Fibroblast of skin of abdomen (primary cell): Measurements from ENCODE around the gene PLEKHD1. TPM values are rescaled to one million over a fixed set of nuclear protein-coding genes. Genes with fewer than 3 reads are reported as not detected.
"Not testable (repeated sequence)": the region's sequence is repeated elsewhere in the genome, so short reads cannot be mapped to it uniquely, and the experiment has no call there.

ENCODE experiments used
- DNase-seq: peaks from one replicate; pipeline ENCODE4 v3.0.0-alpha.2; 2013
- polyA plus RNA-seq, 2 experiments: library from polyadenylated mRNA; unstranded; fragments of 120-200 nt; gene quantifications; one replicate each; pipeline ENCODE4 v1.2.1, GENCODE V29; 2013; ENCODE audit not compliant: insufficient read length in 2 of 2

Gene PLEKHD1
- 0.05 TPM for polyA plus RNA-seq (2013, experiment 1 of 2; ENCODE audit: insufficient read length)
- polyA plus RNA-seq (2013, experiment 2 of 2; ENCODE audit: insufficient read length), result 0.02 TPM

GRCh38 chr14:69484444-69485314, at the start of gene PLEKHD1:
Gene PLEKHD1, plus strand, starts transcription at chr14:69484728. Its CDS starts 238 bp downstream, at chr14:69484966.
- no peak for DNase-seq

GRCh38 chr14:69439521-69440270, 44.8 kb upstream of the PLEKHD1 start:
- no peak for DNase-seq

GRCh38 chr14:69441948-69442347, 42.6 kb upstream of the PLEKHD1 start:
- DNase-seq, result peak; percentile 20

DNA sequence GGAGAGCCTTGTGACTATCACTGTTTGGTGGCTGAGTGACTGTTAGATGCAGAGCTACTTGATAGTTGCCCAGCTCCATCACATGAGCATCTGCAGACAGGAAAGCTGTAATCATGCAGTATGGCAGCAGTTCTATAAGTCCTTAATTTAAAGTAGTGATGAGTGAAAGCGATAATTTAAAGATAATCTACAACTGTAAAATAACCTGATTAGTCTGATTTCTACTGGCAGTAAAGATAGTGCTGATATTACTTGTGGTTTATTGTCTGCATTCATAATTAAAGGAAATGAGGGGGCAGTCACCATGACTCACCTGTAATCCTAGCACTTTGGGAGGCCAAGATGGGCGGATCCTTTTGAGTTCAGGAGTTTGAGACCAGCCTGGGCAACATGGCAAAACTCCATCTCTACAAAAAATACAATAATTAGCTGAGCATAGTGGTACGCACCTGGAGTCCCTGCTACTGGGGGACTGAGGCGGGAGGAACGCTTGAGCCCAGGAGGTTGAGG, 41.2 kb upstream of the PLEKHD1 start:
- DNase-seq, result no peak

DNA sequence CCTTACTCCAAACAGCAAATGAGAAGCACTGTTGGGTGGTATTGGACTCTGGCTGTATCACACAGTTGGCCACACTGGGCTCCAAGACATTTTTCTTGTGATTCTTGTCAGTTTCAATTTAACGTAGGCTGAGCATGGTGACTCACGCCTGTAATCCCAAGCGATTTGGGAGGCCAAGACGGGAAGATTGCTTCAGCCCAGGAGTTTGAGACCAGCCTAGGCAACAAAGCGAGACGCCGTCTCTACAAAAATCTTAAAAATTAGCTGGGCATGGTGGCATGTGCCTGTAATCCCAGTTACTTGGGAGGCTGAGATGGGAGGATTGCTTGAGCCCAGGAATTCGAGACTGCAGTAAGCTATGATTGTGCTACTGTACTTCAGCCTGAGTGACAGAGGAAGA, 35.3 kb upstream of the PLEKHD1 start:
- DNase-seq, result no peak

DNA sequence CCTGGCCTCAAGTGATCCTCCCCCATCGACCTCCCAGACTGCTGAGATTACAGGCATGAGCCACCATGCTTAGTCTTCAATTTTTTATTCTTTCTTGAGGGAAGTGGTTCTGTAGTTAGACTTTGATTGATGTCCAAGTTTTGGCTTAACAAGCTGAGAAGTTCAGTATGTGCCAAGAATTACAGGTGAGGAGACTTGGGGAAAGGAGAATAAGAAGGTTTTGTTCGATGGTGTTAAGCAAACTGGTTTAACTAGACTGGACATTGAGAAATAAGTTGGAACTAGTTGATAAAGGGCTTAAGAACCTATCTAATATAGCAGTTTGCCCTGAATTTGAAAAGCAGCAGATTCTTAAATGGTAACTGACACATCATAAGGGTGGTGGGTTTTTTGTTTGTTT, 32.6 kb upstream of the PLEKHD1 start:
- DNase-seq, result no peak

DNA sequence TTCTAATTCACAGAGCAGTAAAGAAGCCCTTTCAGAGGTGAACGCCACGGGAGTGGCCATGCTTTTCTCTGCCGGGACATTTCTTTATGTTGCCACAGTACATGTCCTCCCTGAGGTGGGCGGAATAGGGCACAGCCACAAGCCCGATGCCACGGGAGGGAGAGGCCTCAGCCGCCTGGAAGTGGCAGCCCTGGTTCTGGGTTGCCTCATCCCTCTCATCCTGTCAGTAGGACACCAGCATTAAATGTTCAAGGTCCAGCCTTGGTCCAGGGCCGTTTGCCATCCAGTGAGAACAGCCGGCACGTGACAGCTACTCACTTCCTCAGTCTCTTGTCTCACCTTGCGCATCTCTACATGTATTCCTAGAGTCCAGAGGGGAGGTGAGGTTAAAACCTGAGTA, 26.2 kb upstream of the PLEKHD1 start:
- DNase-seq, result no peak

GRCh38 chr14:69459122-69459521, 25.4 kb upstream of the PLEKHD1 start:
- DNase-seq, result no peak

GRCh38 chr14:69460093-69460701, 24.3 kb upstream of the PLEKHD1 start:
- peak; percentile 88 for DNase-seq

DNA sequence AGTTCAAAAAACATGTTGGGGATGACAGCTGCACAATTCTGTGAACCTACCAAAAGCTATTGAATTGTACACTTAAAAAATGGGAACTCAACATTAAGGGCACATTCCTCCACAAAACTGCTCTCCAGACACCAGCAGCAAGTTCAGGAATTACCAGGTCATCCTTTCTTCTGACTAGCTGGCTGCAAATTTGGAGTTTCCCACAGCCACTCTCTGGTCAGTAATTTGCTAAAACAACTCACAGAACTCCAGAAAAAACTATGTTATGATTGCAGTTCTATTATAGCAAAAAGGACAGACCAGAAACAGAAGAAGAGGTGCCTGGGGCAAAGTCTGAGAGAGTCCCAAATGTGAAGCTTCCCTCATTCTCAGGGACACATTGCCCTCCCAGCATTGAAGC, 20.1 kb upstream of the PLEKHD1 start:
- peak; percentile 27 for DNase-seq

GRCh38 chr14:69464829-69465228, 19.7 kb upstream of the PLEKHD1 start:
- DNase-seq, result peak; percentile 88

GRCh38 chr14:69468949-69469348, 15.6 kb upstream of the PLEKHD1 start:
- no peak for DNase-seq

DNA sequence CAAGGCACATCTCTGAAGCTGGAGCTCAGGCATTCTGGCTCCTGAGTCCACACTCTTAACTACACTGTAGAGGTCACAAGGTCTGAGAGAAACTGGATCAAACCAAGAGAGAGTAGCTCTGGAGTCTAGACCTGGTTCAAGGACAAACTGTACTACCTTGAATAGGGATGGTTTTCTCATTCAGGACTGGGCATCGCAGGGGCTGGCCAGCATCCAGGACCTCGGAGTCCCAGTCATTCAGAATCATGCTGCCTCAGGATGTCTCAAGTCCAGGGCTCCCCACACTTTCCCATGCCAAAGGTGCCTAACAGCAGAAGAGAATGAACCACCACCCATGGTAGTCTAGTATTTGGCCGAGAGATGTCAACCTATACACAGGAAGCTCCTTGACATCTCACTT, 13.1 kb upstream of the PLEKHD1 start:
- DNase-seq, result no peak

GRCh38 chr14:69471916-69472315, 12.6 kb upstream of the PLEKHD1 start:
- no peak for DNase-seq

- no peak for DNase-seq
Measured at GRCh38 chr14:69473260-69473659, 11.3 kb upstream of the PLEKHD1 start.

DNA sequence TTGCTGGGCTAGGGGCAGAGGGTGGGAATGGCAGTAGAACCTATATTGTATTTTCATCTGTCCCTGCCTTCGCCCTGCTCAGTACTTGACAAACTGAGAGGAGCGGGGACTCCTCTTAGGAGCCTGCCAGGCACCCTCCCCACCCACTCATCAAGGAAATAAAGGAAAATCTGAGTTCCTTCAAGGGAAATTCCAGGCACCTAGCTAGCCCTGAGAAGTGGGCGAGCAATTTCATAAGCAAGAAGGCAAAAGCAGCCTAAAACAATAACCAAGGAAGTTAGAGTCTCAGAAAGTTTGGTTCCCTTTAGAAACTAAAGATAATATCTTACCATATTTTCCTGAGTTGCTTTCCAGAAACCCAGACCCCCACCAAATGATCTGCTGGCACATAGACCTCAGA, 10.6 kb upstream of the PLEKHD1 start:
- DNase-seq, result no peak

DNA sequence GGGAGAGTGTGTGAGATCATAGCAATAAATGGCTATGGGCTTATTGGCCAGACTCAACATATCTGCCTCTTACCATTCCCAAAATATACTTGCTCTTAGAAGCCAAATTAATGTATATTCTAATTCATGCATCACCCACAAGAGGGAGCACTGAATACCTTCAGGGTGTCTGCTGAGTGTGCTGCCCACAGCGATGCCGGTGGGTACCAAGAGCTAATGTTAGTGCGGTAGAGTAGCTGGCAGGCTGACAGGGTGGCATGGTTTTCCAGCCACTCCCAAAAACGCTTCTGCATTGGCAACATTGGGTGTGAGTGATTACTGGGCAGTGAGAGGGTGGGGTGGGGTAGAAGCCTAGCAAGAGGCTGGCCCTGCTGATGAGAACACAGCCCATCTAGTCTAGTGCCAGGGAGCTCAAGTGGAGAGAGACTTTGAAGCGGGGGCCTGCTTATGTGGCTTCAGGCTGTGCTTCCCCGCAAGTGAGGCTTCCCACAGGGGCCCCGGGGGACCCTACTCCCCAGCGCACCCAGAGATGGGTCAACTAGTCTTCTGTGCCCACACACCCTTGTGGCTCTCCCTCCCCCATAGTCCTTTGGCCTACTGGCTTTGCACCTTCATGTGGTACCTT, 9.2 kb upstream of the PLEKHD1 start:
- DNase-seq, result no peak

- not testable (repeated sequence) for DNase-seq
Measured at GRCh38 chr14:69476824-69477450, 7.6 kb upstream of the PLEKHD1 start.

- not testable (repeated sequence) for DNase-seq
Measured at GRCh38 chr14:69478055-69478454, 6.5 kb upstream of the PLEKHD1 start.

- DNase-seq, result no peak
Measured at GRCh38 chr14:69479696-69480095, 4.8 kb upstream of the PLEKHD1 start.

- DNase-seq, result no peak
Measured at GRCh38 chr14:69480136-69480535, 4.4 kb upstream of the PLEKHD1 start.
